Esophagus squamous epithelium (tissue), 4 donors: ENCODE measurements around the gene KRTAP5-1.

Experiments used
- POLR2A ChIP-seq, 4 donors: fragments of 450-650 bp; IDR thresholded peaks; one replicate each; pipeline ENCODE4 v1.6.1; 2017; ENCODE audit warnings: antibody characterized with exemption in 4 of 4, mild to moderate bottlenecking in 4 of 4, moderate library complexity in 3 of 4
- TF ChIP-seq, protein P1 (sequence below), 6 experiments: fragments of 450-650 bp in 4 of 6; fragments of 200-600 bp in 2 of 6; sonication (generic) in 2 of 6; IDR thresholded peaks; one replicate each; pipeline ENCODE4 v1.5.1; 2016 to 2019; ENCODE audit warnings: antibody characterized with exemption in 6 of 6, mild to moderate bottlenecking in 4 of 6, moderate library complexity in 4 of 6

- no peak for TF ChIP-seq POLR2A (IDR thresholded peaks at IDR 0.05)
- TF ChIP-seq, protein P1, sequence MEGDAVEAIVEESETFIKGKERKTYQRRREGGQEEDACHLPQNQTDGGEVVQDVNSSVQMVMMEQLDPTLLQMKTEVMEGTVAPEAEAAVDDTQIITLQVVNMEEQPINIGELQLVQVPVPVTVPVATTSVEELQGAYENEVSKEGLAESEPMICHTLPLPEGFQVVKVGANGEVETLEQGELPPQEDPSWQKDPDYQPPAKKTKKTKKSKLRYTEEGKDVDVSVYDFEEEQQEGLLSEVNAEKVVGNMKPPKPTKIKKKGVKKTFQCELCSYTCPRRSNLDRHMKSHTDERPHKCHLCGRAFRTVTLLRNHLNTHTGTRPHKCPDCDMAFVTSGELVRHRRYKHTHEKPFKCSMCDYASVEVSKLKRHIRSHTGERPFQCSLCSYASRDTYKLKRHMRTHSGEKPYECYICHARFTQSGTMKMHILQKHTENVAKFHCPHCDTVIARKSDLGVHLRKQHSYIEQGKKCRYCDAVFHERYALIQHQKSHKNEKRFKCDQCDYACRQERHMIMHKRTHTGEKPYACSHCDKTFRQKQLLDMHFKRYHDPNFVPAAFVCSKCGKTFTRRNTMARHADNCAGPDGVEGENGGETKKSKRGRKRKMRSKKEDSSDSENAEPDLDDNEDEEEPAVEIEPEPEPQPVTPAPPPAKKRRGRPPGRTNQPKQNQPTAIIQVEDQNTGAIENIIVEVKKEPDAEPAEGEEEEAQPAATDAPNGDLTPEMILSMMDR (IDR thresholded peaks at IDR 0.05): no peak
Measured at GRCh38 chr11:1561266-1561665, 23.8 kb downstream of the KRTAP5-1 start.
